Measurements from ENCODE around the gene TRAPPC12.

TRAPPC12 gene

GRCh38 chr2:3426615-3427014, 47.1 kb downstream of the TRAPPC12 start:
- H3K9me3 ChIP-seq (replicated peaks; ENCODE audit: low read length), result no peaks in the 10 kb centered on the region
- peaks cover 60% of the 10 kb centered on the region for H3K36me3 ChIP-seq (ENCODE audit: insufficient read depth, low read length)
- no peak overlapping the region for H3K9ac ChIP-seq (ENCODE audit: low read depth, low read length)
- H3K27me3 ChIP-seq (ENCODE audit: control insufficient read depth, insufficient read depth, low read length), result no peaks in the 10 kb centered on the region
- H3K4me3 ChIP-seq (ENCODE audit: low read length), result no peak overlapping the region
- peaks cover 6% of the 10 kb centered on the region for H3K4me1 ChIP-seq (ENCODE audit: control insufficient read depth, insufficient read depth, low read length)
- H3K4me2 ChIP-seq (ENCODE audit: low read length), result no peak overlapping the region

- peaks cover 6% of the 10 kb centered on the region for H3K4me1 ChIP-seq (ENCODE audit: control insufficient read depth, insufficient read depth, low read length)
- H3K4me2 ChIP-seq (ENCODE audit: low read length), result no peak overlapping the region
- no peak overlapping the region for H3K9ac ChIP-seq (ENCODE audit: low read depth, low read length)
- H3K27me3 ChIP-seq (ENCODE audit: control insufficient read depth, insufficient read depth, low read length), result no peaks in the 10 kb centered on the region
- H3K9me3 ChIP-seq (replicated peaks; ENCODE audit: low read length), result no peaks in the 10 kb centered on the region
- H3K36me3 ChIP-seq (ENCODE audit: insufficient read depth, low read length), result peaks cover 55% of the 10 kb centered on the region
- no peak overlapping the region for H3K4me3 ChIP-seq (ENCODE audit: low read length)
These were observed 47.8 kb downstream of the TRAPPC12 start for GRCh38 chr2:3427272-3427671.

GRCh38 chr2:3428577-3428976, 49.1 kb downstream of the TRAPPC12 start:
- no peak overlapping the region for H3K9ac ChIP-seq (ENCODE audit: low read depth, low read length)
- H3K9me3 ChIP-seq (replicated peaks; ENCODE audit: low read length), result no peaks in the 10 kb centered on the region
- H3K4me2 ChIP-seq (ENCODE audit: low read length), result no peak overlapping the region
- no peaks in the 10 kb centered on the region for H3K27me3 ChIP-seq (ENCODE audit: control insufficient read depth, insufficient read depth, low read length)
- no peak overlapping the region for H3K4me3 ChIP-seq (ENCODE audit: low read length)
- peaks cover 6% of the 10 kb centered on the region for H3K4me1 ChIP-seq (ENCODE audit: control insufficient read depth, insufficient read depth, low read length)
- H3K36me3 ChIP-seq (ENCODE audit: insufficient read depth, low read length), result peaks cover 57% of the 10 kb centered on the region

- no peak overlapping the region for H3K9ac ChIP-seq (ENCODE audit: low read depth, low read length)
- H3K27me3 ChIP-seq (ENCODE audit: control insufficient read depth, insufficient read depth, low read length), result no peaks in the 10 kb centered on the region
- no peak overlapping the region for H3K4me2 ChIP-seq (ENCODE audit: low read length)
- peaks cover 54% of the 10 kb centered on the region for H3K36me3 ChIP-seq (ENCODE audit: insufficient read depth, low read length)
- no peak overlapping the region for H3K4me3 ChIP-seq (ENCODE audit: low read length)
- H3K9me3 ChIP-seq (replicated peaks; ENCODE audit: low read length), result no peaks in the 10 kb centered on the region
- peaks cover 6% of the 10 kb centered on the region for H3K4me1 ChIP-seq (ENCODE audit: control insufficient read depth, insufficient read depth, low read length)
These were observed 49.6 kb downstream of the TRAPPC12 start for GRCh38 chr2:3429066-3429610.

GRCh38 chr2:3430172-3430571, 50.7 kb downstream of the TRAPPC12 start:
- Histone ChIP-seq H3K9me3 (replicated peaks; ENCODE audit: low read length) (no peaks in the 10 kb centered on the region), H3K36me3 (ENCODE audit: insufficient read depth, low read length) (peaks cover 50% of the 10 kb centered on the region), H3K4me3 (ENCODE audit: low read length) (no peak overlapping the region), H3K4me2 (ENCODE audit: low read length) (no peak overlapping the region), H3K4me1 (ENCODE audit: control insufficient read depth, insufficient read depth, low read length) (peaks cover 6% of the 10 kb centered on the region), H3K9ac (ENCODE audit: low read depth, low read length) (no peak overlapping the region), H3K27me3 (ENCODE audit: control insufficient read depth, insufficient read depth, low read length) (no peaks in the 10 kb centered on the region)

GRCh38 chr2:3430740-3431490, 51.4 kb downstream of the TRAPPC12 start:
- peaks cover 46% of the 10 kb centered on the region for H3K36me3 ChIP-seq (ENCODE audit: insufficient read depth, low read length)
- no peaks in the 10 kb centered on the region for H3K9me3 ChIP-seq (replicated peaks; ENCODE audit: low read length)
- no peak overlapping the region for H3K4me2 ChIP-seq (ENCODE audit: low read length)
- no peaks in the 10 kb centered on the region for H3K27me3 ChIP-seq (ENCODE audit: control insufficient read depth, insufficient read depth, low read length)
- peaks cover 6% of the 10 kb centered on the region for H3K4me1 ChIP-seq (ENCODE audit: control insufficient read depth, insufficient read depth, low read length)
- H3K9ac ChIP-seq (ENCODE audit: low read depth, low read length), result no peak overlapping the region
- H3K4me3 ChIP-seq (ENCODE audit: low read length), result no peak overlapping the region

- Histone ChIP-seq H3K4me2 (ENCODE audit: low read length) (no peak overlapping the region), H3K27me3 (ENCODE audit: control insufficient read depth, insufficient read depth, low read length) (no peaks in the 10 kb centered on the region), H3K9me3 (replicated peaks; ENCODE audit: low read length) (no peaks in the 10 kb centered on the region), H3K4me1 (ENCODE audit: control insufficient read depth, insufficient read depth, low read length) (peaks cover 6% of the 10 kb centered on the region), H3K36me3 (ENCODE audit: insufficient read depth, low read length) (peaks cover 36% of the 10 kb centered on the region), H3K4me3 (ENCODE audit: low read length) (no peak overlapping the region), H3K9ac (ENCODE audit: low read depth, low read length) (no peak overlapping the region)
These were observed 52.6 kb downstream of the TRAPPC12 start for GRCh38 chr2:3432067-3432466.

- Histone ChIP-seq H3K4me3 (ENCODE audit: low read length) (no peak overlapping the region), H3K4me2 (ENCODE audit: low read length) (no peak overlapping the region), H3K4me1 (ENCODE audit: control insufficient read depth, insufficient read depth, low read length) (peaks cover 6% of the 10 kb centered on the region), H3K9me3 (replicated peaks; ENCODE audit: low read length) (no peaks in the 10 kb centered on the region), H3K27me3 (ENCODE audit: control insufficient read depth, insufficient read depth, low read length) (no peaks in the 10 kb centered on the region), H3K9ac (ENCODE audit: low read depth, low read length) (no peak overlapping the region), H3K36me3 (ENCODE audit: insufficient read depth, low read length) (peaks cover 32% of the 10 kb centered on the region)
These were observed 53.3 kb downstream of the TRAPPC12 start for GRCh38 chr2:3432693-3433338.

GRCh38 chr2:3433339-3433699, 53.8 kb downstream of the TRAPPC12 start:
- Histone ChIP-seq H3K36me3 (ENCODE audit: insufficient read depth, low read length) (peaks cover 32% of the 10 kb centered on the region), H3K27me3 (ENCODE audit: control insufficient read depth, insufficient read depth, low read length) (no peaks in the 10 kb centered on the region), H3K9me3 (replicated peaks; ENCODE audit: low read length) (no peaks in the 10 kb centered on the region), H3K4me2 (ENCODE audit: low read length) (no peak overlapping the region), H3K9ac (ENCODE audit: low read depth, low read length) (no peak overlapping the region), H3K4me3 (ENCODE audit: low read length) (no peak overlapping the region), H3K4me1 (ENCODE audit: control insufficient read depth, insufficient read depth, low read length) (peaks cover 6% of the 10 kb centered on the region)

GRCh38 chr2:3433776-3434400, 54.4 kb downstream of the TRAPPC12 start:
- Histone ChIP-seq H3K9me3 (replicated peaks; ENCODE audit: low read length) (no peaks in the 10 kb centered on the region), H3K4me2 (ENCODE audit: low read length) (no peak overlapping the region), H3K27me3 (ENCODE audit: control insufficient read depth, insufficient read depth, low read length) (no peaks in the 10 kb centered on the region), H3K36me3 (ENCODE audit: insufficient read depth, low read length) (peaks cover 30% of the 10 kb centered on the region), H3K9ac (ENCODE audit: low read depth, low read length) (no peak overlapping the region), H3K4me3 (ENCODE audit: low read length) (no peak overlapping the region), H3K4me1 (ENCODE audit: control insufficient read depth, insufficient read depth, low read length) (peaks cover 6% of the 10 kb centered on the region)

- peaks cover 6% of the 10 kb centered on the region for H3K4me1 ChIP-seq (ENCODE audit: control insufficient read depth, insufficient read depth, low read length)
- no peak overlapping the region for H3K4me2 ChIP-seq (ENCODE audit: low read length)
- H3K27me3 ChIP-seq (ENCODE audit: control insufficient read depth, insufficient read depth, low read length), result no peaks in the 10 kb centered on the region
- peaks cover 24% of the 10 kb centered on the region for H3K36me3 ChIP-seq (ENCODE audit: insufficient read depth, low read length)
- no peaks in the 10 kb centered on the region for H3K9me3 ChIP-seq (replicated peaks; ENCODE audit: low read length)
- H3K4me3 ChIP-seq (ENCODE audit: low read length), result no peak overlapping the region
- no peak overlapping the region for H3K9ac ChIP-seq (ENCODE audit: low read depth, low read length)
These were observed 55.2 kb downstream of the TRAPPC12 start for GRCh38 chr2:3434654-3435053.

Measured in skeletal muscle satellite cell (primary cell).